T47D (cell line): ENCODE measurements around the gene CCDC15.

Source experiments
- DNase-seq, 2 experiments: peaks; one replicate each; pipeline versions ENCODE4 v3.0.0 to v3.0.0-alpha.2; 2011 to 2012; ENCODE audit warnings: low read depth in 1 of 2, low spot score in 1 of 2
- JUND ChIP-seq: IDR thresholded peaks from 2 replicates; pipeline ENCODE4 v1.6.1; 2012; ENCODE audit warnings: low read depth
- in situ Hi-C: cut with HindIII; loops from 2 replicates; pipeline ENCODE4 v1.10.0; 2016; ENCODE audit warnings: low sequenced_read_pairs, low pct_unique_long_range_greater_than_20kb

Gene CCDC15, protein sequence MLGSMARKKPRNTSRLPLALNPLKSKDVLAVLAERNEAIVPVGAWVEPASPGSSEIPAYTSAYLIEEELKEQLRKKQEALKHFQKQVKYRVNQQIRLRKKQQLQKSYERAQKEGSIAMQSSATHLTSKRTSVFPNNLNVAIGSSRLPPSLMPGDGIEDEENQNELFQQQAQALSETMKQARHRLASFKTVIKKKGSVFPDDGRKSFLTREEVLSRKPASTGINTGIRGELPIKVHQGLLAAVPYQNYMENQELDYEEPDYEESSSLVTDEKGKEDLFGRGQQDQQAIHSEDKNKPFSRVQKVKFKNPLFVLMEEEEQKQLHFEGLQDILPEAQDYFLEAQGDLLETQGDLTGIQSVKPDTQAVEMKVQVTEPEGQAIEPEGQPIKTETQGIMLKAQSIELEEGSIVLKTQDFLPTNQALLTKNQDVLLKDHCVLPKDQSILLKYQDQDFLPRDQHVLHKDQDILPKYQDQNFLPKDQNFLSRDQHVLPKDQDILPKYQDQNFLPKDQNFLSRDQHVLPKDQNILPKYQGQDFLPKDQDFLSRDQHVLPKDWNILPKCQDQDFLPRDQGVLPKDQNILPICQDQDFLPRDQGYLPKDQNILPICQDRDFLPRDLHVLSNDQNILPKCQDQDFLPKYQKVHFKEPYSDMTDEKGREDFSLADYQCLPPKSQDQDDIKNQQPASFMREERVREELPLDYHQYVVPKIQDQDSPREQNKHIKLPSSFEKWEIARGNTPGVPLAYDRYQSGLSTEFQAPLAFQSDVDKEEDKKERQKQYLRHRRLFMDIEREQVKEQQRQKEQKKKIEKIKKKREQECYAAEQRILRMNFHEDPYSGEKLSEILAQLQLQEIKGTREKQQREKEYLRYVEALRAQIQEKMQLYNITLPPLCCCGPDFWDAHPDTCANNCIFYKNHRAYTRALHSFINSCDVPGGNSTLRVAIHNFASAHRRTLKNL

DNA sequence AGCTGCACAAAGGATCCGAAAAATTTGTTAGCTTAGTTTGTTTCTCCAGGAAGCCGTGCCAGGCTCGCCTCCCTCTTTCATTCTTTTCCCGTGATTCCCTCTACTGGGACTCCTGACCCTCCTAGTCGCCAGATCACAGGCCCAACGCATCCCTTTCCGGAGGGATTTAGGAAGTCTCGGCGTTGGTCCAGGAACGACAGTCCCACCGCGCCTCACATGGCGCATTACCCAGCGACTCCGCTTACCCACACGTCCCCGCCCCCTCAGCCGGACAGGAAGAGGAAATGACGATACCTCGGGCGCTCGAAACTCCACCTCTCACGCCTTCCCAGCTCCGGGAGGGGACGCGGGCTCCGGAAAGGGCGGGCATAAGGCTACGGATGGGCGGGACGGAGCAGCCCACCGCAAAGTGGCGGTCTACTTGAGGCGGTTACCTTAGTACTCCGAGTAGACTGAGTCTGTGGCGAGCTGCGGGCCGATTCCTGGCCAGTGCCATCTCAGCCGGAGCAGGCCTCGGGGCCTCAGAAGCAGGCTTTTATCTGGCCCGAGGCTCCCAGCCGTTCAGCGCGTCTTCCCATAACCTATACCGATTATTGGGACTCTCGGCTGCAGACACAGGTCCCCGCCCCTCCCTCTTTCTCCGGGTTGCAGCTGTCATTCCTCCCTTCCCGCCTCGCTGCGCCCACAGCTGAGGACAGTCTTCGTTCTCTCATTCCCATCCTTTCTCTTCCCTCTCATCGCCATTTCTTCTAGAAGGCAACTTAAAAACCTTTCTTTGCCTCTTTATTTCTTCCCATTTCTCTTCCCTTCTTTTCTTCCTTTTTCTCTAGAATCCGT, at the start of gene CCDC15:
Gene CCDC15, plus strand, starts transcription at position 450 of the 837 bp plus-strand sequence. CDS start 531 bp downstream, outside the sequence.
- peak; percentile 96 to 100 for DNase-seq

DNA sequence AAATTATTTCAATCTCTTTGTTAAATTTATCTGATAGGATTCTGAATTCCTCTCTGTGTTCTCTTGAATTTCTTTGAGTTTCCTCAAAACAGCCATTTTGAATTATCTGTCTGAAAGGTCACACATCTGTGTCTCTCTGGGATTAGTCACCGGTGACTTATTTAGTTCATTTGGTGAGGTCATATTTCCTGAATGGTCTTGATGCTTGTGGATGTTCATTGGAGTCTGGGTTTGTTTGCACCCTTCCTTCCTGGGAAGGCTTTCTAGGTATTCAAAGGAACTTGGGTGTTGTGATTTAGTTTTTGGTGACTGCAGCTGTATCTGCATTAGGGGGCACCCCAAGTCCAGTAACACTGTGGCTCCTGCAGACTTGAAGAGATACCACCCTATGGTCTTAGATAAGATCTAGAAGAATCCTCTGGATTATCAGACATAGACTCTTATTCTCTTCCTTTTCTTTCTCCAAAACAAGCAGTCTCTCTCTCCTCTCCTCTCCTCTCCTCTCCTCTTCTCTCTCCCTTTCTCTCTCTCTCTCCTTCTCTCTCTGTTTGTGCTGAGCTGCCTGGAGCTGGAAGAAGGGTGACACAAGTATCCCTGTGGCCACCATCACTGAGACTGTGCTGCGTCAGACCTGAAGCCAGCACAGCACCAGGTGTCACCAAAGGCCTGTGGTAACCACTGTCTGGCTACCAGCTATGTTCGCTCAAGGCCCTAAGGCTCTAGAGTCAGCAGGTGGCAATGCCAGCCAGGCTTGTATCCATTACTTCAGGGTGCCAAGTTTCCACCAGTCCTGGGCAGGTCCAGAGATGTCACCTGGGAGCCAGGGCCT, 38.2 kb upstream of the CCDC15 start:
- DNase-seq: peak in 1 of 2 experiments; percentile 33
- in situ Hi-C loops: no loop called here
- TF ChIP-seq JUND: no peak

More for the DNA sequence above, at the start of gene CCDC15:
- in situ Hi-C loops: no loop called here
- no peak for TF ChIP-seq JUND

DNA sequence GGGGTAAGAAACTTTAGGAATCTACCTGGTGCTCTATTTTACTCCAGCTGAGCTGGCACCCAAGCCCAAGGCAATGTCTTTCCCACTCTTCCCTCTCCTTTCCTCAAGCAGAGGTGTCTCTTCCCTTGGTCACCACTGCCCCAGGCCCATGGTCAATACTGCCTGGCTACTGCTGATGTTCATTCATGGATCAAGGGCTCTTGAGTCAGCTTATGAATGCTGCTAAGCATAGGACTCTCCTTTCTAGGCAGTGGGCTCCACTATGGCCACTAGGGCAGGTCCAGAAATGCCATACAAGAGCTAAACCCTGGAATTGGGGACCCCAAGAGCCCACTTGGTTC, 37.7 kb upstream of the CCDC15 start:
- no peak for TF ChIP-seq JUND
- in situ Hi-C loops: no loop called here
- DNase-seq: no peak

- DNase-seq: no peak
- in situ Hi-C loops: no loop called here
Measured at GRCh38 chr11:124917115-124917637, 36.8 kb upstream of the CCDC15 start.

DNA sequence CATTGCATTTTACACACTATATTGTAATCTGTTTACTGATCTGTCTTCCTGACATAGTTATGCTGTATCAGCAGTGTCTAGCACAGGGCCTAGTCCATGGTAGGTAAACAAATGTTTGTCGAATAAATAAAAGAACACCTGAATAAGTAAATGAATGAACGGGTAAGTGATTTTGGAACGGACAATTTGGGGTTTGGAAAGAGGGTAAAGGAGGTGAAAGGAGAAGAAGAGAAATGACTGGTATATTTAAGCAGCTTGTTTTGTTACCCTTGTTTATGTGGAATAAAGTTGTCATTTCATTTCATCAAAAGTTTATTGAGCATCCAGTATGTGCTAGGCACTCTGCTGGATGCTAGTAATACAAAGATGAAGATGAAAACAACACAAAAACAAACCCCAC, 35.1 kb upstream of the CCDC15 start, which contains the start of gene HEPN1:
Gene HEPN1, plus strand, starts transcription at position 301 of the 400 bp plus-strand sequence.
- in situ Hi-C loops: no loop called here
- no peak for TF ChIP-seq JUND
- no peak for DNase-seq

More at GRCh38 chr11:124917115-124917637, 36.8 kb upstream of the CCDC15 start:
- TF ChIP-seq JUND: no peak

GRCh38 chr11:124919898-124920297, 34.1 kb upstream of the CCDC15 start:
- in situ Hi-C loops: no loop called here
- no peak for DNase-seq

GRCh38 chr11:124920356-124920755, 33.6 kb upstream of the CCDC15 start:
- no peak for DNase-seq
- in situ Hi-C loops: no loop called here
- TF ChIP-seq JUND: no peak

More at GRCh38 chr11:124919898-124920297, 34.1 kb upstream of the CCDC15 start:
- no peak for TF ChIP-seq JUND

DNA sequence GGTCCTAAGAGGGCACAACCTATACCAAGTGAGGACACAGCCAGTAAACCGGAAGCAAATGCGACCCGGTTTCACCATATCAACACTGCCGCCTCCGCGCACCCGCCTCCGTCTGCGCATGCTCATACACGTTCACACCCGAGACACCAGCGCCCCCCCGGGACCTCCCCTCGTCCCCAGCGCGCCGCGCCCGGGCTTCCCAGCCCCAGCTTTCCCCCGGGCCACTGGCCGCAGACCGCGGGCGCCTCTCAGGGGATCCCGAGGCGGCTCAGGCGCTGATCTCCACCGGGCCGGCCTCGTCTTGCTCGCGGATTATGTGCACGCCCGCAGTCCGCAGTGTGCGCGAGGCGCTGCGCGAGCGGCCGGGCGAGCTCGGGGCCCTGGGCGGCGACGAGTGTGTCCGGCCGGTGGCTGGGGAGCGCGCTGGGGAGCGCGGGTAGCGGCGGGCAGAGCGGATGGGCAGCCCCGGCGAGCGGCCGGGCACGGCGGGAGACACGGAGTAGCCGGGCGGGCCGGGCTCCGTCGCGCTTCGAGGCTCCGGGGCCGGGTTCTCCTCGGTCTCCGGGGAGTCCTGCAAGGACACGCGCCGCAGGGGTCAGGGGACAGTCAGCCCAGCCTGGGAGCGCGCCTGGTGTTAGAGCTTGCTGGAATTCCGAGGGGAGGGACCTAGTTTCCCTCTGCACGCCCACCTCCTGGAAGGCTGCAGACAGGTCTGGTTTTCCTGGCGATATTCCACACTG, 33.0 kb upstream of the CCDC15 start:
- in situ Hi-C loops: no loop called here
- DNase-seq: no peak
- no peak for TF ChIP-seq JUND

- DNase-seq: no peak
- in situ Hi-C loops: no loop called here
- no peak for TF ChIP-seq JUND
Measured at GRCh38 chr11:124922831-124923230, 31.2 kb upstream of the CCDC15 start.

GRCh38 chr11:124923296-124923695, 30.7 kb upstream of the CCDC15 start:
- in situ Hi-C loops: no loop called here
- no peak for DNase-seq

More at GRCh38 chr11:124923296-124923695, 30.7 kb upstream of the CCDC15 start:
- TF ChIP-seq JUND: no peak
